ENCODE measurements around the gene PRKCA.
A peak's percentile ranks its signal among the peaks of the same experiment; 100 is the strongest.

PRKCA gene

GRCh38 chr17:66515974-66516373, 213.6 kb downstream of the PRKCA start:
- Histone ChIP-seq H3K27ac (replicated peaks) (no peak overlapping the region), H3K4me3 (replicated peaks; ENCODE audit: insufficient read depth, low read length) (no peak overlapping the region), H3K27me3 (ENCODE audit: insufficient read depth, poor library complexity, severe bottlenecking) (no peaks in the 10 kb centered on the region)
- TF ChIP-seq REST (IDR thresholded peaks at IDR 0.05; ENCODE audit: insufficient replicate concordance, low read depth) (no peak), POLR2AphosphoS5 (IDR thresholded peaks at IDR 0.05; ENCODE audit: low read depth) (no peak), CTCF (IDR thresholded peaks at IDR 0.05; ENCODE audit: insufficient read depth, low read length) (no peak), SPI1 (IDR thresholded peaks at IDR 0.05; ENCODE audit: borderline replicate concordance, low read depth) (no peak), GABPA (IDR thresholded peaks at IDR 0.05; ENCODE audit: low read depth) (no peak)
- no peak for DNase-seq (ENCODE audit: low read depth in 1 of 2, low spot score in 1 of 2)

GRCh38 chr17:66517336-66518009, 215.1 kb downstream of the PRKCA start:
- H3K27me3 ChIP-seq (ENCODE audit: insufficient read depth, poor library complexity, severe bottlenecking) = no peaks in the 10 kb centered on the region
- DNase-seq (ENCODE audit: low read depth in 1 of 2, low spot score in 1 of 2) = no peak
- no peak for TF ChIP-seq REST (IDR thresholded peaks at IDR 0.05; ENCODE audit: insufficient replicate concordance, low read depth)
- TF ChIP-seq GABPA (IDR thresholded peaks at IDR 0.05; ENCODE audit: low read depth) = no peak
- TF ChIP-seq POLR2AphosphoS5 (IDR thresholded peaks at IDR 0.05; ENCODE audit: low read depth) = no peak
- no peak for TF ChIP-seq SPI1 (IDR thresholded peaks at IDR 0.05; ENCODE audit: borderline replicate concordance, low read depth)
- TF ChIP-seq CTCF (IDR thresholded peaks at IDR 0.05; ENCODE audit: insufficient read depth, low read length) = no peak
- peak overlapping the region; percentile 32; the same call in 1 of the 2 replicates for H3K27ac ChIP-seq (replicated peaks)
- H3K4me3 ChIP-seq (replicated peaks; ENCODE audit: insufficient read depth, low read length) = no peak overlapping the region

- Histone ChIP-seq H3K27ac (replicated peaks) (no peak overlapping the region), H3K27me3 (ENCODE audit: insufficient read depth, poor library complexity, severe bottlenecking) (no peaks in the 10 kb centered on the region), H3K4me3 (replicated peaks; ENCODE audit: insufficient read depth, low read length) (no peak overlapping the region)
- TF ChIP-seq POLR2AphosphoS5 (IDR thresholded peaks at IDR 0.05; ENCODE audit: low read depth) (no peak), GABPA (IDR thresholded peaks at IDR 0.05; ENCODE audit: low read depth) (no peak), CTCF (IDR thresholded peaks at IDR 0.05; ENCODE audit: insufficient read depth, low read length) (no peak)
- no peak for DNase-seq (ENCODE audit: low read depth in 1 of 2, low spot score in 1 of 2)
Measured at GRCh38 chr17:66518108-66518507, 215.7 kb downstream of the PRKCA start.

GRCh38 chr17:66518677-66519076, 216.3 kb downstream of the PRKCA start:
- no peak for TF ChIP-seq SPI1 (IDR thresholded peaks at IDR 0.05; ENCODE audit: borderline replicate concordance, low read depth)
- TF ChIP-seq GABPA (IDR thresholded peaks at IDR 0.05; ENCODE audit: low read depth) = no peak
- Histone ChIP-seq H3K27me3 (ENCODE audit: insufficient read depth, poor library complexity, severe bottlenecking) (no peaks in the 10 kb centered on the region), H3K27ac (replicated peaks) (no peak overlapping the region), H3K4me3 (replicated peaks; ENCODE audit: insufficient read depth, low read length) (no peak overlapping the region)
- DNase-seq (ENCODE audit: low read depth in 1 of 2, low spot score in 1 of 2) = no peak

Data from HL-60 (cell line).